Caco-2 (cell line): ENCODE data around the gene SMIM10. TPM values are rescaled to one million over a fixed set of nuclear protein-coding genes. Genes with fewer than 3 reads are reported as not detected.
A peak's percentile ranks its signal among the peaks of the same experiment; 100 is the strongest.

Source experiments
- BruUV-seq: library from RNA; stranded (reverse); fragments of 400-500 nt; replicated peaks from 2 replicates; lab custom pipeline; 2021; lab: Mats Ljungman, UMichigan
- CTCF ChIA-PET: fragments of 300-600 bp; sonication (Branson Sonifier 250); formaldehyde crosslinking; loops from one replicate; lab custom pipeline; 2022; ENCODE audit warnings: antibody characterized with exemption; lab: Charles Lee
- POLR2A ChIA-PET: fragments of 300-600 bp; sonication (Branson Sonifier 250); formaldehyde crosslinking; loops from one replicate; lab custom pipeline; 2022; ENCODE audit warnings: antibody characterized with exemption; lab: Charles Lee
- DNase-seq, 2 experiments: peaks; one replicate each; pipeline versions ENCODE4 v3.0.0 to v3.0.0-alpha.2; 2020 to 2022
- H3K27me3 ChIP-seq: replicated peaks from 2 replicates; pipeline ENCODE4 v1.6.0; 2011; ENCODE audit warnings: low read length; ENCODE audit not compliant: control insufficient read depth, insufficient read depth
- H3K36me3 ChIP-seq: 2 replicates; pipeline ENCODE4 v1.5.1; 2011; ENCODE audit warnings: low read length; ENCODE audit not compliant: control insufficient read depth, insufficient read depth
- H3K4me1 ChIP-seq: fragments of 250-450 bp; sonication (Bioruptor Pico); 2 replicates; pipeline ENCODE4 v1.5.1; 2020; ENCODE audit warnings: mild to moderate bottlenecking
- H3K4me3 ChIP-seq: 2 replicates; pipeline ENCODE4 v1.5.1; 2011; ENCODE audit warnings: low read depth, mild to moderate bottlenecking, control low read depth, low read length
- H3K9me3 ChIP-seq: fragments of 250-450 bp; sonication (Bioruptor Pico); 2 replicates; pipeline ENCODE4 v1.5.1; 2020; ENCODE audit warnings: mild to moderate bottlenecking, moderate library complexity
- H3K27ac Mint-ChIP-seq: one replicate; pipeline ENCODE4 v1.8.0; 2022; ENCODE audit warnings: mixed read lengths; ENCODE audit not compliant: unreplicated experiment
- H3K27me3 Mint-ChIP-seq: one replicate; pipeline ENCODE4 v1.8.0; 2022; ENCODE audit warnings: mixed read lengths; ENCODE audit not compliant: insufficient read depth, unreplicated experiment
- H3K36me3 Mint-ChIP-seq: one replicate; pipeline ENCODE4 v1.8.0; 2022; ENCODE audit warnings: mild to moderate bottlenecking, mixed read lengths; ENCODE audit not compliant: insufficient read depth, unreplicated experiment
- H3K4me1 Mint-ChIP-seq: one replicate; pipeline ENCODE4 v1.8.0; 2022; ENCODE audit warnings: low read depth, mixed read lengths; ENCODE audit not compliant: unreplicated experiment
- H3K4me3 Mint-ChIP-seq: one replicate; pipeline ENCODE4 v1.8.0; 2022; ENCODE audit warnings: mild to moderate bottlenecking, moderate library complexity, mixed read lengths; ENCODE audit not compliant: unreplicated experiment
- H3K9me3 Mint-ChIP-seq: one replicate; pipeline ENCODE4 v1.8.0; 2022; ENCODE audit warnings: mixed read lengths; ENCODE audit not compliant: unreplicated experiment
- intact Hi-C: fragments of 100-400 bp; cut with micrococcal nuclease; formaldehyde crosslinking; loops from one replicate; pipeline ENCODE4 v1.10.0; 2022; ENCODE audit not compliant: unreplicated experiment
- total RNA-seq: library from RNA; stranded (reverse); gene quantifications from 2 replicates; pipeline ENCODE4 v1.2.3, GENCODE V29; 2022
- TF ChIP-seq, protein P1 (sequence below), 2 experiments: fragments of 200-600 bp in 1 of 2; IDR thresholded peaks; 1 replicate in 1 of 2; 2 replicates in 1 of 2; pipeline versions ENCODE4 v1.5.1 to v1.8.0; 2011 to 2022; ENCODE audit warnings: antibody characterized with exemption in 1 of 2, control low read depth in 1 of 2, inconsistent platforms in 1 of 2, low read depth in 1 of 2, low read length in 1 of 2, mild to moderate bottlenecking in 1 of 2, moderate library complexity in 1 of 2; ENCODE audit not compliant: insufficient read depth in 1 of 2, severe bottlenecking in 1 of 2, unreplicated experiment in 1 of 2

SMIM10 gene
- total RNA-seq, 1 experiment from 2014 or later: 7.9 TPM

- ChIA-PET POLR2A (no interaction called here), CTCF (no interaction called here)
- BruUV-seq: no TSS peak
- Mint-ChIP-seq H3K9me3 (peaks cover 9% of the 10 kb centered on the region), H3K27ac (no peak overlapping the region), H3K36me3 (no peaks in the 10 kb centered on the region), H3K27me3 (no peaks in the 10 kb centered on the region), H3K4me1 (peaks cover 11% of the 10 kb centered on the region), H3K4me3 (peak overlapping the region; percentile 83)
- no peaks in the 10 kb centered on the region; the same call in 1 of the 2 replicates for H3K4me1 ChIP-seq
- H3K4me3 ChIP-seq: peak overlapping the region; percentile 45
- intact Hi-C loops: no loop called here
- no peaks in the 10 kb centered on the region for H3K36me3 ChIP-seq
- H3K9me3 ChIP-seq: no peaks in the 10 kb centered on the region
- H3K27me3 ChIP-seq: no peaks in the 10 kb centered on the region
- TF ChIP-seq, protein P1, sequence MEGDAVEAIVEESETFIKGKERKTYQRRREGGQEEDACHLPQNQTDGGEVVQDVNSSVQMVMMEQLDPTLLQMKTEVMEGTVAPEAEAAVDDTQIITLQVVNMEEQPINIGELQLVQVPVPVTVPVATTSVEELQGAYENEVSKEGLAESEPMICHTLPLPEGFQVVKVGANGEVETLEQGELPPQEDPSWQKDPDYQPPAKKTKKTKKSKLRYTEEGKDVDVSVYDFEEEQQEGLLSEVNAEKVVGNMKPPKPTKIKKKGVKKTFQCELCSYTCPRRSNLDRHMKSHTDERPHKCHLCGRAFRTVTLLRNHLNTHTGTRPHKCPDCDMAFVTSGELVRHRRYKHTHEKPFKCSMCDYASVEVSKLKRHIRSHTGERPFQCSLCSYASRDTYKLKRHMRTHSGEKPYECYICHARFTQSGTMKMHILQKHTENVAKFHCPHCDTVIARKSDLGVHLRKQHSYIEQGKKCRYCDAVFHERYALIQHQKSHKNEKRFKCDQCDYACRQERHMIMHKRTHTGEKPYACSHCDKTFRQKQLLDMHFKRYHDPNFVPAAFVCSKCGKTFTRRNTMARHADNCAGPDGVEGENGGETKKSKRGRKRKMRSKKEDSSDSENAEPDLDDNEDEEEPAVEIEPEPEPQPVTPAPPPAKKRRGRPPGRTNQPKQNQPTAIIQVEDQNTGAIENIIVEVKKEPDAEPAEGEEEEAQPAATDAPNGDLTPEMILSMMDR (IDR thresholded peaks at IDR 0.05; ENCODE audit: insufficient read depth in 1 of 2, low read depth in 1 of 2, low read length in 1 of 2, severe bottlenecking in 1 of 2, unreplicated experiment in 1 of 2): no peak
- no peak for DNase-seq
Measured at GRCh38 chrX:134990475-134990800, 353 bp upstream of the SMIM10 start.

GRCh38 chrX:134997646-134998045, 6.9 kb downstream of the SMIM10 start:
- Histone ChIP-seq H3K36me3 (no peaks in the 10 kb centered on the region), H3K4me1 (peaks cover 7% of the 10 kb centered on the region; the same call in 1 of the 2 replicates), H3K27me3 (no peaks in the 10 kb centered on the region), H3K4me3 (no peak overlapping the region), H3K9me3 (no peaks in the 10 kb centered on the region)
- CTCF ChIA-PET: no interaction called here
- H3K4me3 Mint-ChIP-seq: no peak overlapping the region
- no TSS peak for BruUV-seq
- no peaks in the 10 kb centered on the region for H3K9me3 Mint-ChIP-seq
- intact Hi-C loops: no loop called here
- peaks cover 6% of the 10 kb centered on the region for H3K4me1 Mint-ChIP-seq
- no peaks in the 10 kb centered on the region for H3K27me3 Mint-ChIP-seq
- POLR2A ChIA-PET: no interaction called here
- H3K27ac Mint-ChIP-seq: no peak overlapping the region
- DNase-seq: no peak
- H3K36me3 Mint-ChIP-seq: no peaks in the 10 kb centered on the region
- TF ChIP-seq, protein P1 (IDR thresholded peaks at IDR 0.05; ENCODE audit: insufficient read depth in 1 of 2, low read depth in 1 of 2, low read length in 1 of 2, severe bottlenecking in 1 of 2, unreplicated experiment in 1 of 2): no peak

DNA sequence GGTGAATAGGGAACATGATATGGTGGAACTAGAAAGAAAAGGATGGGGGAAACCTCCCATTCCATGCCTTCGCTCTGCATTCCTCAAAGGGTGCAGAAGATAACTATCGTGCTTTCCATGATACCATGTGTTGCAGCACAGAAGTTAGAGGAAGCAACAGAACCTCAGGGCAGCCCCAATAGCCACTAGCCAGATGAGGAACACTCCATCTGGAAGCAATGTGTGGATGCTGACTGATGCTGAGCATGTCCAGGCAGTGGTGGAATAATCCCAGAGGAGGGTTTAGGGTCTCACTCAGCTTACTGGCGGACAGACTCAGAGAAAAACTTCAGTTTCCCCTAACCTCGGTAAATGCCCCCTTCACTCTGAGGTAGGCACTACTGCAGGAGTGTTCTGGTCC, 7.5 kb downstream of the SMIM10 start:
- Mint-ChIP-seq H3K36me3 (no peaks in the 10 kb centered on the region), H3K9me3 (no peaks in the 10 kb centered on the region), H3K27me3 (no peaks in the 10 kb centered on the region), H3K27ac (no peak overlapping the region), H3K4me1 (peaks cover 6% of the 10 kb centered on the region), H3K4me3 (no peak overlapping the region)
- H3K9me3 ChIP-seq: no peaks in the 10 kb centered on the region
- no peaks in the 10 kb centered on the region for H3K27me3 ChIP-seq
- H3K4me1 ChIP-seq: peaks cover 7% of the 10 kb centered on the region; the same call in 1 of the 2 replicates
- intact Hi-C loops: no loop called here
- no peak for DNase-seq
- BruUV-seq: no TSS peak
- H3K4me3 ChIP-seq: no peak overlapping the region
- TF ChIP-seq, protein P1 (IDR thresholded peaks at IDR 0.05; ENCODE audit: insufficient read depth in 1 of 2, low read depth in 1 of 2, low read length in 1 of 2, severe bottlenecking in 1 of 2, unreplicated experiment in 1 of 2): no peak
- CTCF ChIA-PET: no interaction called here
- POLR2A ChIA-PET: no interaction called here
- no peaks in the 10 kb centered on the region for H3K36me3 ChIP-seq
